Measurements from ENCODE around the gene TVP23C.

Gene TVP23C

DNA sequence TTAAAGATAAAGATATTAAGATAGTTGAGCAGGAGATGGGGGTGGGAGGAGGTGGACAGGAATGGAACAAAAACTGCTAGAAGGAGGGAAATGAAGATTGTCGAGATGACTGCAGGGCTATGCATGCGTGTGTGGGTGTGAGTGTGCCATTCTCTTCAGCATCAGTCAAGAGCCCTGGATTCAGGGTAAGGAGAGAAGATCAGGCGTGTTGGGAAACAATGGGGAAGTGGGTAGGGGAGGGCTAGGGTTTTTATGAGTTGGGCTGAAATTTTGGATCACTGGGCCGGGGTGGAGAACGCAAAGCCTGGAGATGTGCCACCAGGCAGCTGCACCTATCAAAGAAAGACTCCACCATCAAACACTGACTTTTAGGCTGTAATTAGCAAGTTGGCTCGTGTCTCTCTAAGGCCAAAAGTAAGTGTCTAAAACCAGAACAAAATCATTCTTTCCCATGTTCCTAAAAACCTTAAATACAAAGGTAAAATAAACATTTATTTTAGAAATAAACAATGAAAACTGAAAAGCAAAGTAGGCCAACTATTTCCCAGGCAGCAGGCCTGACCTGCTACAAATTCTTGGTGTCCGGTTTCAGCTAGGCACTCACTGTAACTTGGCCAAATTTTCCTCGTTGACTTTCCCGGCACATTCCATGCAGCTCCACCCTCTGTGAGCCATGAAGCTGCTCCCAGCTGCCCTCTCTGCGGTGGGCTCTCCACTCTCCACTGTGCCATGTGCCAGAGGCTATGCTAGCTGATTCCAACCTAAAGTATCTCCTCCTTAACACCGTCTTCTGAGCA is 100.1 kb downstream of the TVP23C start:
- DNase-seq: no peak

DNA sequence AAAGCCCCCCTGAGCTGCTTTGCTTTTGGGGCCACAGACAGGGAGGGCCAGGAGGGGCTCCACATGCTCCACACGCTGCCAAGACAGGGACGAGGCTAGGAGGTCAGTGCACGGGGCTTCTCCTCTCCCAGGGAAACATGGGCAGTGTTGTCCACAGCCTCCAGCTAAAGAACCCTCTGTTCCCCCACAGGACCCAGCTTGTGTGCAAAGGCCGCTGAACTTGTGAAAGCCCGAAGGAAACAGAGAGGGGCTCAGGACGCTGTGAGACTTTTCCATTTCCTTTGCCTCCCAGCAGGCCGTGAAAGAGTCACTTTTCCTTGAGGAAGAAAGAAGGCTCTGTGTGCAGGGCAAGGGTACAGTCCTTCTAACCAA is 105.6 kb downstream of the TVP23C start:
- DNase-seq: no peak

DNA sequence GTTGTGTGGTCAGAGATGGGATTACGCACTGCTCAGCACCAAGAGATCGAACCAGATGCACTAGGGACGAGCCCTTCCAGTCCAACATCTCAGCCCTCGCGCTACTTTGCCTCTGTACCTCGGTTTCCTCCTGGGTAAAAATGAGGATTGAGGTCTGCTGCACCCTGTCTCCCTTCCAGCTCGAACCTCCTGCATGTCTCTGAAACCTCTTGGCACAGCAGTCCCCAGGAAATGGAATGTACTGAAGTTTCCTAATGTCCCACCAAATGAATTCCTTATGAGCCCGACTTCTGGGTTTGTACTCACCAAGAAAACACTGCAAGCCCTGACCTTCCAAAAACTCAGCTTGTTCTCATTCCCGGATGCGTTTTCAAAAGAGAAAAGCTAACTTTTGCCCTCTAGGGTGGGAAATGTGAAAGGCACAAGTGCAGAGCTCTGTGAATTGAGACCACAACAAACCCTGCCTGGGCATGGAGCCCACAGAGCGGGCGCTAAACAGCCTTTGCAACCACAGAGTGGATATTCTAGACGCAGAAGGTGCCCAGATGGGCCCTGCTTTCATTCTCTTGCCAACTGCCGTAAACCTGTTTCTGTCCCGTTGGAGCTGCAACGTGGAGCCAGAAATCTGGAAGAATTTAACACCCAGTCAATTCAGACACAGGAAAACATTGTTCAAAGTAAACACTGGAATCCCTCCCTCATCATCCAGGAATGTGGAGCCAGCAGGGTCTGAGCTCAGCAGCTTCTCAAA is 106.1 kb downstream of the TVP23C start:
- no peak for DNase-seq

DNA sequence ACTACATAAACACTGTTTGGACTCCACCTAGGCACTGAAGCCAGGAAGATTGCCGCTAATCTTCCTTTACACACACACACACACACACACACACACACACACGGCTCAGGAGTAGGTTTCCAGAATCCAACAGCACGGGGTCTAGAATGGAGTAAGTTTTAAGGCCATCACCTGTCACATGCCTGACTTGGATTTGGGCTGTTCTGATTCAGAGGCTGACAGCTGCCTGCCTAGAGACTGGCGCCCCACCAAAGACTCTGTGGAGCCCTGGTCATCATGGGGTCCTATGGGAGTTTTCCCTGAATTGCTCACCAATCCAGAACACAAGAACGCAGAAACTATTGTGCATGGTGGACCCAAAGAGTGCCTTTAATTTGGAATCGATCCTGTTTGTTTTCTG is 106.8 kb downstream of the TVP23C start:
- no peak for DNase-seq

DNA sequence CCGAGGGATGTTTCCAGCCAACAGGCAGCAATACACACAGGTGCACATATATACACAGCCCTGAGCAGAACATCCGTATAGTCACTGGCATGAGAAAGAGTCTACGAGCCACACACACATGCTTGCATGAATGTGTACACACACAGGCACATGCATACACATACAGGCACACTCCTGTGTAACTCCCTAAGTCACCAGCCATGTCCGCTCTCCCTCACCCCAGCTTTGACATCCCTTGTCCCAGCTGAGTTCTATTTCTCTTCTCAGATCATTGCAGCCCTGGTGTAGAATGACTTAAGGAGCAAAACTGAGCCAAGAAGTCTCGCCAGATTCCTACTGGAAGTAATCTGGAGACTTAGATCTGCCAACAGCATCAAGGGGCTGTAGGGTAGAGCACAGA is 108.9 kb downstream of the TVP23C start:
- no peak for DNase-seq

DNA sequence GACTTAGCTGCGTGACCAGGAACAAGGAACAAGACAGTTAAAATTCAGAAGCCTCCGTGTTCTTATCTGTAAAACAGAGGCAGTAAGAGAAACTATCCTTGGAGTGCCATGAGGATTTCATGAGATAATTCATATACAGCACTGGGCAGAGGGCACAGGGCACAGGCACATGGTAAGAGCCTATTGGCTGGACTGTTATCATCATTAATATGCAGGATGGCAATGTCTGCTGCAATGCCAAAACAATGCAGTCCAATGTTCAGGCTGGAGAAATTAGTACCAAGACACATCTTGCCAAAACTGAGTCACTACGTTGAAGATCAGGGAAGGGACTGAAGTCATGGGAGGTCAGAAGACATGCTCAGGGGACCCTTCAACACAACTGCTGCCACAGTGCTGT is 109.5 kb downstream of the TVP23C start:
- DNase-seq: no peak

DNA sequence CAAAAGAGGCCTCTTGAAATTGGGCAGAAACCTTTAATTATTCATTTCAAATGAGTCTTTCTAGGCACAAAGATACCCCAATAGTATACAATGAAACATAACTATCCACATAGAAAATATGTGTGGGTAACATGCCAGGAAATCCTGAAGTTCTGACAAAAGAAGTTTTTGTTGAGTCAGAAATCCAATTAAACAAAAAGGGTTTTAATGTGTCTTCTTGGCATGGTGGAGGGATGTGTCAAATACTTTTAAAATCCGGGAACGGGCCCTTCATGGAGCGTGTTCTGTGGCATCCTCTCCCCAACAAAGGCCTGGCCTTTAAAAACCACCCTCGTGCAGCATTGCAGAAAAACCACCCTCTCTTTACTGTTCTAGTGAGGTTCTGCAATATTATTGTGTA is 110.0 kb downstream of the TVP23C start:
- no peak for DNase-seq

DNA sequence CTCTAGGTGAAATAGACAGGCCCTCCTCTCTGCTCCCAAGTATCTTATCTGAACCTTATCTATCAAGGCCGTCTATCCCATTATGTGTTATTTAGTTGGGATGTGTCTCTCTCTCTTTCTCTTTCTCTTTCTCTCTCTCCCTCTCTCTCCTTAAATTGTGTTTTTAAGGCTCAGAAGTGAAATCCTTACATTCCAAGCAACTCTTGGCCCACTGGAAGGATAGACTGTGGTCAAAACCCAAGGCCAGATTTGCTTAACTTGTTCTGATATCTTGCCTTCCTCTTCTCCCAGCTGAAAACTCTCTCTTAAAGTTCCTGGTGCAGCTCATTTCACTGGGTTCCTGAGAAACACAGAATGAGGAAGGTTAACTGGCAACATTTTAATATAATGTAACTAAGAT is 110.5 kb downstream of the TVP23C start:
- DNase-seq: no peak

All from activated T-cell treated with anti-CD3 and anti-CD28 coated beads, Interleukin-2, amount 50 U/mL, for 1 hour (primary cell).